Stimulated activated CD8-positive, alpha-beta memory T cell treated with anti-CD3 and anti-CD28 coated beads, Interleukin-2, amount 100 ng/mL, for 1 hour (primary cell): ENCODE measurements around the gene DHPS.
"Not testable (repeated sequence)": the region's sequence is repeated elsewhere in the genome, so short reads cannot be mapped to it uniquely, and the experiment has no call there.

ENCODE experiments used
- DNase-seq, 2 donors: peaks; one replicate each; pipeline ENCODE4 v3.0.0-alpha.2; 2020; ENCODE audit warnings: low read depth in 2 of 2

The DHPS gene

GRCh38 chr19:12647047-12647446 is 34.6 kb downstream of the DHPS start:
- DNase-seq = no peak

- no peak for DNase-seq
Measured at GRCh38 chr19:12646551-12646950, 35.1 kb downstream of the DHPS start.

DNA sequence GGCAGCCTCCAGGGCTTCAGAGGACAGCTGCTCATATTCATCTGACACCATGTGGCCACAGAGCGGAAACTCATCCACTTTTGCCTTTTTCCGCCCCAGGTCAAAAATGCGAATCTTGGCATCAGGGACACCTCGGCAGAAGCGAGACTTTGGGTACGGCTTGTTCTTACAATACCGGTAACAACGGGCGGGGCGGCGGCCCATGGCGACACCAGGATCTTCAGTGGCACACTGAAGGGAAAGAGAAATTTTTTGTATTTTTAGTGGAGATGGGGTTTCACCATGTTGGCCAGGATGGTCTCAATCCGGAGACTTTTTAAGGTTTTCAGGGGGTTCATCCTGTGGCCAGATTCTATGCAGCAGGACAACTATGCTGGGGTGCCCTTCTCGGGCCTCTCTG is 38.0 kb downstream of the DHPS start:
- not testable (repeated sequence) for DNase-seq

DNA sequence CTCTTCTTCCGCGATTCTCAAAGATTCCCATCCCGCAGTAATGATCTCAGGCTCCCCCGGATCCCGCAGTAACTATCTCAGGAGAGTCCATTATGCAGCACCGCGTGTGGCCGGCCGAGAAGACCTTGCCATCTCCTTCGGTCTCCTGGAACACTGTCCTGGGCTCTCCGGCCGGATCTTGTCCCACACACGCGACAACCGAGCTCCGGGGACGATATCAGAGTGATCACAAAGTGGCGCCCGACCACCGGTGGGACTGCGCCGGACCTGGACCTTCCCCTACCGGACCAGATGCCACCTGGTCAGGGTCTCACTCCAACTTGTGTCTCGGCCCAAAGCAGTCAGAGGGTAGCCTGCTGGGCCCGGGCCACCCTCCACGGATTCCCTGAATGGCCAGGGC is 39.2 kb downstream of the DHPS start:
- no peak for DNase-seq

GRCh38 chr19:12641456-12641855 is 40.2 kb downstream of the DHPS start:
- DNase-seq = no peak

- DNase-seq = peak; percentile 69 to 73
Measured at GRCh38 chr19:12639901-12640613, 41.6 kb downstream of the DHPS start.

DNA sequence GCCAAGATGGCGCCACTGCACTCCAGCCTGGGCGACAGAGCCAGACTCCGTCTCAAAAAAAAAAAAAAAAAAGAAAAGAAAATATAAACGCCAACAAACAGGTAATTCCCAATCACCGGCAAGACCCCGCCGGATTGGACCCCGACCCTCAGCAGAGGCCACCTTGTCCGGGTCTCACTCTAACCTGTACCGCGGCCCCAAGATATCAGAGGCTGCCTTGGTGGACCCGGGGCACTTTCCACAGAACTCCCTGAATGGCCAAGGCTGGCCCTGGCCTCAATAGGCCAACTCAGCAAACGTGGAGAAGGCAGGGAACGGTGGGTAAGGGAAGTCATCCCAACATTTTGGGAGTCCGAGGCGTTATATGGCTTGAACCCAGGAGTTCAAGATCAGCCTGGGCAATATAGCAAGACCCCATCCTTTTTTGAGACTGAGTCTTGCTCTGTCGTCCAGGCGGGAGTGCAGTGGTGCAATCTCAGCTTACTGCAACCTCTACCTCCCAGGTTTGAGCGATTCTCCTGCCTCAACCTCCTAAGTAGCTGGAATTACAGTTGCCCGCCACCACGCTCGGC is 43.0 kb downstream of the DHPS start:
- no peak for DNase-seq

DNA sequence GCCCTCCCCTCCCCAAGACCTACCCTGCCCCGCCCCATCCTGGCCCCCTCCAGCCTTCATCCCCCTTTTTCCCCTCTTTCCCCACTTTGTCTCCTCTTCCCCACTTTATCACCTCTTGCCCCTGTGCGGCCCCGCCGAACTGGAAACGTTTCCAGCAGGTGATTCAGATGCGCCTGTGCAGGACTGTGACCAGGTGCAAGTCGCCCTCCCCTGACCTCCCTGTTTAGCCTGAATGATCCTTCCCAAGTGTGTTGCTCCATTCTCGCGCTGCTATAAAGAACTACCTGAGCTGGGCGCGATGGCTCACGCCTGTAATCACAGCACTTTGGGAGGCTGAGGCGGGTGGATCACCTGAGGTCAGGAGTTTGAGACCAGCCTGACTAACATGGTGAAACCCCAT is 45.0 kb downstream of the DHPS start:
- DNase-seq = no peak

- DNase-seq = no peak
Measured at GRCh38 chr19:12629215-12629614, 52.5 kb downstream of the DHPS start.

DNA sequence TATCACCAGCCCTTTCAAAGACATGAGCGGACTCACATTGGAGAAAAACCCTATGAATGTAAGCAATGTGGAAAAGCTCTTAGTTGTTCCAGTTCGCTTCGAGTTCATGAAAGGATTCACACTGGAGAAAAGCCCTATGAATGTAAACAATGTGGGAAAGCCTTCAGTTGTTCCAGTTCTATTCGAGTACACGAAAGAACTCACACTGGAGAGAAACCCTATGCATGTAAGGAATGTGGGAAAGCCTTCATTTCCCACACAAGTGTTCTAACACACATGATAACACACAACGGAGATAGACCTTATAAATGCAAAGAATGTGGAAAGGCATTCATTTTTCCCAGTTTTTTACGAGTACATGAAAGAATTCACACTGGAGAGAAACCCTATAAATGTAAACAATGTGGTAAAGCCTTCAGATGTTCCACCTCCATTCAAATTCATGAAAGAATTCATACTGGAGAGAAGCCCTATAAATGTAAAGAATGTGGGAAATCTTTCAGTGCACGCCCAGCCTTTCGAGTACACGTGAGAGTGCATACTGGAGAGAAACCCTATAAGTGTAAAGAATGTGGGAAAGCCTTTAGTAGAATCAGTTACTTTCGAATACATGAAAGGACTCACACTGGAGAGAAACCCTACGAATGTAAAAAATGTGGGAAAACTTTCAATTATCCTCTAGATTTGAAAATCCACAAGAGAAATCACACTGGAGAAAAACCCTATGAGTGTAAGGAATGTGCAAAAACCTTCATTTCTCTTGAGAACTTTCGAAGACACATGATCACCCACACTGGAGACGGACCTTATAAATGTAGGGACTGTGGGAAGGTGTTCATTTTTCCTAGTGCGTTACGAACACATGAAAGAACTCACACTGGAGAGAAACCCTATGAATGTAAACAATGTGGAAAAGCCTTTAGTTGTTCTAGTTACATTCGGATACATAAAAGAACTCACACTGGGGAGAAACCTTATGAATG is 53.3 kb downstream of the DHPS start:
- DNase-seq = no peak

DNA sequence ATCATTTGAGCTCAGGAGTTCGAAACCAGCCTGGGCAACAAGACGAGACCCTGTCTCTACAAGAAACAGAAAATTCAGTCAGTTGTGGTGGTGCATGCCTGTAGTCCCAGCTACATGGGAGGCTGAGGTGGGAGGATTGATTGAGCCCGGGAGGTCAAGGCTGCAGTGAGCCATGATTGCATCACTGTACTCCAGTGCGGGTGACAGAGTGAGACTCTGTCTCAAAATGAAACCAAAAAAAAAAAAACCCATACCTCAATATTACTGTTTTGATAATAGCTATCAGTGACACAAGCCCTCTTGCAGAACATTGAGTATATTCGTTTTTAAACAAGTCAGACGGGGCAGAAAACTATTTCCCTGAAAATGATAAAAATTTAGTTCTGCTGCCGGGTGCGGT is 54.7 kb downstream of the DHPS start:
- DNase-seq = no peak
